Measurements from ENCODE around the gene CEP164.

- TF ChIP-seq, protein P1, sequence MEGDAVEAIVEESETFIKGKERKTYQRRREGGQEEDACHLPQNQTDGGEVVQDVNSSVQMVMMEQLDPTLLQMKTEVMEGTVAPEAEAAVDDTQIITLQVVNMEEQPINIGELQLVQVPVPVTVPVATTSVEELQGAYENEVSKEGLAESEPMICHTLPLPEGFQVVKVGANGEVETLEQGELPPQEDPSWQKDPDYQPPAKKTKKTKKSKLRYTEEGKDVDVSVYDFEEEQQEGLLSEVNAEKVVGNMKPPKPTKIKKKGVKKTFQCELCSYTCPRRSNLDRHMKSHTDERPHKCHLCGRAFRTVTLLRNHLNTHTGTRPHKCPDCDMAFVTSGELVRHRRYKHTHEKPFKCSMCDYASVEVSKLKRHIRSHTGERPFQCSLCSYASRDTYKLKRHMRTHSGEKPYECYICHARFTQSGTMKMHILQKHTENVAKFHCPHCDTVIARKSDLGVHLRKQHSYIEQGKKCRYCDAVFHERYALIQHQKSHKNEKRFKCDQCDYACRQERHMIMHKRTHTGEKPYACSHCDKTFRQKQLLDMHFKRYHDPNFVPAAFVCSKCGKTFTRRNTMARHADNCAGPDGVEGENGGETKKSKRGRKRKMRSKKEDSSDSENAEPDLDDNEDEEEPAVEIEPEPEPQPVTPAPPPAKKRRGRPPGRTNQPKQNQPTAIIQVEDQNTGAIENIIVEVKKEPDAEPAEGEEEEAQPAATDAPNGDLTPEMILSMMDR (IDR thresholded peaks at IDR 0.05; ENCODE audit: low read depth, low read length, poor library complexity, severe bottlenecking) = no peak
- no peak for TF ChIP-seq EZH2phosphoT487 (IDR thresholded peaks at IDR 0.05; ENCODE audit: borderline replicate concordance, low read length)
These were observed 114.6 kb downstream of the CEP164 start for GRCh38 chr11:117442049-117442868.
